ENCODE data around the gene LSAMP.

DNA sequence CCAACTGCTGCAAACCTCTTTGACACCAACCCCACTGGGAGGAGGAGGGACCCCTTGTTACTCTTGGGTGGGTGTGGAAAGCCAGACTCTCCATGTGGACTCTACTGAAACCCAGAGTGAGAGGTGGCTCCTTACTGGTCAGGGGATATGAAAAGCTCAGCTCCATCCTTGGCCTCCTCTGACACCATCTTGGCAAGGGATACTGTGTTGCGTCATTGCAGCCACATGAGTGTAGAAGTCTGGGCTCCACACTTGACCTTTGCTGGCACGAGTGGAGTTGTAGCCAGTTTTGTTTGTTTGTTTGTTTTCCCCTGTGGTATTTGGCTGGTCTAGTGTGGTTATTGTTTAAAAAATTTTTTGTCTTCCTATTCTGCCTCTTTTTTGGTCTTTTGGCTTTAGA is 532.9 kb downstream of the LSAMP start:
- TF ChIP-seq CTCF (IDR thresholded peaks at IDR 0.05; ENCODE audit: low read depth, low read length) (no peak), EZH2phosphoT487 (IDR thresholded peaks at IDR 0.05; ENCODE audit: low read depth) (no peak)
